CD14-positive monocyte (primary cell): Measurements from ENCODE around the gene BRD8. TPM values are rescaled to one million over a fixed set of nuclear protein-coding genes. Genes with fewer than 3 reads are reported as not detected.

Experiments used
- DNase-seq, 3 donors: peaks; one replicate each; pipeline ENCODE4 v3.0.0-alpha.2; 2011 to 2022
- H2AFZ ChIP-seq: 2 replicates; pipeline ENCODE4 v1.6.0; 2012; ENCODE audit warnings: mild to moderate bottlenecking, low read depth, low read length, inconsistent platforms; ENCODE audit not compliant: insufficient read depth, poor library complexity, severe bottlenecking
- H3K27ac ChIP-seq, 2 donors: 1 replicate in 1 of 2; 2 replicates in 1 of 2; pipeline ENCODE4 v1.5.1; 2012 to 2013; ENCODE audit warnings: low read length in 2 of 2, control low read depth in 1 of 2, inconsistent platforms in 1 of 2, low read depth in 1 of 2, mild to moderate bottlenecking in 1 of 2
- H3K27me3 ChIP-seq, 2 donors: one replicate each; pipeline versions ENCODE4 v1.6.0 to v1.6.1; 2011 to 2013; ENCODE audit warnings: low read length in 2 of 2; ENCODE audit not compliant: control insufficient read depth in 2 of 2, insufficient read depth in 2 of 2
- H3K36me3 ChIP-seq, 2 donors: replicated peaks in 1 of 2; 1 replicate in 1 of 2; 2 replicates in 1 of 2; pipeline versions ENCODE4 v1.5.1 to v1.6.1; 2012 to 2013; ENCODE audit warnings: low read length in 2 of 2, control low read depth in 1 of 2, inconsistent platforms in 1 of 2, mild to moderate bottlenecking in 1 of 2; ENCODE audit not compliant: insufficient read depth in 2 of 2, control insufficient read depth in 1 of 2
- H3K4me1 ChIP-seq, 2 donors: 1 replicate in 1 of 2; 2 replicates in 1 of 2; pipeline versions ENCODE4 v1.5.1 to v1.6.1; 2012 to 2013; ENCODE audit warnings: low read length in 2 of 2, control low read depth in 1 of 2, inconsistent platforms in 1 of 2, mild to moderate bottlenecking in 1 of 2, moderate library complexity in 1 of 2; ENCODE audit not compliant: insufficient read depth in 2 of 2, control insufficient read depth in 1 of 2
- H3K4me2 ChIP-seq: replicated peaks from 2 replicates; pipeline ENCODE3; 2012; ENCODE audit warnings: low read length, moderate library complexity, mild to moderate bottlenecking; ENCODE audit not compliant: poor library complexity, severe bottlenecking; ENCODE audit errors: extremely low read depth
- H3K4me3 ChIP-seq, 3 experiments: fragments of 200-600 bp in 1 of 3; sonication (generic) in 1 of 3; replicated peaks in 1 of 3; 1 replicate in 2 of 3; 2 replicates in 1 of 3; pipeline ENCODE4 v1.5.1; 2011 to 2013; ENCODE audit warnings: low read length in 3 of 3, mild to moderate bottlenecking in 3 of 3, control low read depth in 2 of 3, low read depth in 2 of 3, inconsistent platforms in 1 of 3, moderate library complexity in 1 of 3
- H3K79me2 ChIP-seq: 2 replicates; pipeline ENCODE4 v1.6.0; 2012; ENCODE audit warnings: mild to moderate bottlenecking, control low read depth, inconsistent platforms, low read length, moderate library complexity; ENCODE audit not compliant: insufficient read depth
- H3K9ac ChIP-seq: 2 replicates; pipeline ENCODE4 v1.6.0; 2017; ENCODE audit warnings: low read length, mild to moderate bottlenecking; ENCODE audit not compliant: insufficient read depth, poor library complexity, severe bottlenecking
- H3K9me3 ChIP-seq, 2 donors: replicated peaks in 1 of 2; 1 replicate in 1 of 2; 2 replicates in 1 of 2; pipeline versions ENCODE4 v1.5.1 to v1.6.1; 2012 to 2013; ENCODE audit warnings: low read length in 2 of 2, control low read depth in 1 of 2; ENCODE audit not compliant: control insufficient read depth in 1 of 2, insufficient read depth in 1 of 2
- H4K20me1 ChIP-seq: 2 replicates; pipeline ENCODE4 v1.6.0; 2012; ENCODE audit warnings: mild to moderate bottlenecking, low read length, control low read depth, moderate library complexity; ENCODE audit not compliant: insufficient read depth
- H3K27ac Mint-ChIP-seq, 7 donors: one replicate each; pipeline ENCODE4 v1.8.0; 2020; ENCODE audit warnings: mild to moderate bottlenecking in 7 of 7, mixed read lengths in 7 of 7, moderate library complexity in 6 of 7, inconsistent platforms in 2 of 7
- H3K27me3 Mint-ChIP-seq, 3 donors: one replicate each; pipeline ENCODE4 v1.8.0; 2021 to 2022; ENCODE audit warnings: low read depth in 3 of 3, mild to moderate bottlenecking in 3 of 3, mixed read lengths in 3 of 3, moderate library complexity in 3 of 3, inconsistent platforms in 1 of 3
- H3K36me3 Mint-ChIP-seq, 2 donors: one replicate each; pipeline ENCODE4 v1.8.0; 2020; ENCODE audit warnings: mixed read lengths in 2 of 2, inconsistent platforms in 1 of 2, mild to moderate bottlenecking in 1 of 2
- H3K4me1 Mint-ChIP-seq: one replicate; pipeline ENCODE4 v1.8.0; 2020; ENCODE audit warnings: mild to moderate bottlenecking, mixed read lengths
- H3K4me3 Mint-ChIP-seq, 2 donors: one replicate each; pipeline ENCODE4 v1.8.0; 2020; ENCODE audit warnings: mild to moderate bottlenecking in 2 of 2, mixed read lengths in 2 of 2, moderate library complexity in 1 of 2
- H3K9me3 Mint-ChIP-seq, 7 donors: one replicate each; pipeline ENCODE4 v1.8.0; 2020 to 2022; ENCODE audit warnings: mixed read lengths in 7 of 7, mild to moderate bottlenecking in 6 of 7, moderate library complexity in 6 of 7, inconsistent platforms in 2 of 7
- WGBS: methylation state at CpG from one replicate; pipeline ENCODE4 v1.1.5; 2013; ENCODE audit warnings: missing lambda C conversion rate; ENCODE audit not compliant: insufficient coverage; 5-methylcytosine and 5-hydroxymethylcytosine counted together
- intact Hi-C, 2 donors: fragments of 100-400 bp; cut with micrococcal nuclease; formaldehyde crosslinking; loops; one replicate each; pipeline versions ENCODE4 v1.15.0 to v1.15.1; 2023
- polyA plus RNA-seq, 3 donors: library from polyadenylated mRNA; depleted of rRNA in 1 of 3; unstranded in 2 of 3; stranded (reverse) in 1 of 3; fragments of 300-500 nt in 2 of 3; fragments of >200 nt in 1 of 3; fragmentation: Illumina TruSeq in 2 of 3; gene quantifications; 1 replicate in 2 of 3; 2 replicates in 1 of 3; pipeline ENCODE4 v1.2.3, GENCODE V29; 2012 to 2021
- TF ChIP-seq, protein P1 (sequence below): fragments of 200-600 bp; IDR thresholded peaks from one replicate; pipeline ENCODE4 v1.8.0; 2022; ENCODE audit warnings: antibody characterized with exemption, mild to moderate bottlenecking

The BRD8 gene
- polyA plus RNA-seq, 3 donors: 9.8 to 19.6 (median 17.6) TPM

GRCh38 chr5:138141734-138142133 is 36.7 kb downstream of the BRD8 start:
- Histone ChIP-seq H3K4me1 (peaks cover 9 to 11% of the 10 kb centered on the region in 2 donors), H3K27me3 (peaks cover 32 to 47% of the 10 kb centered on the region in 2 donors), H3K79me2 (no peaks in the 10 kb centered on the region), H3K4me3 (no peak overlapping the region), H3K36me3 (no peaks in the 10 kb centered on the region), H3K9me3 (no peaks in the 10 kb centered on the region), H4K20me1 (no peaks in the 10 kb centered on the region), H2AFZ (no peak overlapping the region), H3K4me2 (no peak overlapping the region), H3K9ac (no peak overlapping the region), H3K27ac (no peak overlapping the region)
- TF ChIP-seq, protein P1, sequence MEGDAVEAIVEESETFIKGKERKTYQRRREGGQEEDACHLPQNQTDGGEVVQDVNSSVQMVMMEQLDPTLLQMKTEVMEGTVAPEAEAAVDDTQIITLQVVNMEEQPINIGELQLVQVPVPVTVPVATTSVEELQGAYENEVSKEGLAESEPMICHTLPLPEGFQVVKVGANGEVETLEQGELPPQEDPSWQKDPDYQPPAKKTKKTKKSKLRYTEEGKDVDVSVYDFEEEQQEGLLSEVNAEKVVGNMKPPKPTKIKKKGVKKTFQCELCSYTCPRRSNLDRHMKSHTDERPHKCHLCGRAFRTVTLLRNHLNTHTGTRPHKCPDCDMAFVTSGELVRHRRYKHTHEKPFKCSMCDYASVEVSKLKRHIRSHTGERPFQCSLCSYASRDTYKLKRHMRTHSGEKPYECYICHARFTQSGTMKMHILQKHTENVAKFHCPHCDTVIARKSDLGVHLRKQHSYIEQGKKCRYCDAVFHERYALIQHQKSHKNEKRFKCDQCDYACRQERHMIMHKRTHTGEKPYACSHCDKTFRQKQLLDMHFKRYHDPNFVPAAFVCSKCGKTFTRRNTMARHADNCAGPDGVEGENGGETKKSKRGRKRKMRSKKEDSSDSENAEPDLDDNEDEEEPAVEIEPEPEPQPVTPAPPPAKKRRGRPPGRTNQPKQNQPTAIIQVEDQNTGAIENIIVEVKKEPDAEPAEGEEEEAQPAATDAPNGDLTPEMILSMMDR: no peak
- peaks cover 8% of the 10 kb centered on the region for H3K4me1 Mint-ChIP-seq
- no peak overlapping the region for H3K4me3 Mint-ChIP-seq
- no peaks in the 10 kb centered on the region for H3K36me3 Mint-ChIP-seq
- no CpG with 5 or more reads among the region's 1 CpG for WGBS
- peaks cover 38 to 53% (median 44%) of the 10 kb centered on the region in 3 donors for H3K27me3 Mint-ChIP-seq
- intact Hi-C loops: no loop called here
- no peak overlapping the region for H3K27ac Mint-ChIP-seq
- H3K9me3 Mint-ChIP-seq: peaks cover 2 to 7% (median 5%) of the 10 kb centered on the region in 7 donors
- DNase-seq: no peak

DNA sequence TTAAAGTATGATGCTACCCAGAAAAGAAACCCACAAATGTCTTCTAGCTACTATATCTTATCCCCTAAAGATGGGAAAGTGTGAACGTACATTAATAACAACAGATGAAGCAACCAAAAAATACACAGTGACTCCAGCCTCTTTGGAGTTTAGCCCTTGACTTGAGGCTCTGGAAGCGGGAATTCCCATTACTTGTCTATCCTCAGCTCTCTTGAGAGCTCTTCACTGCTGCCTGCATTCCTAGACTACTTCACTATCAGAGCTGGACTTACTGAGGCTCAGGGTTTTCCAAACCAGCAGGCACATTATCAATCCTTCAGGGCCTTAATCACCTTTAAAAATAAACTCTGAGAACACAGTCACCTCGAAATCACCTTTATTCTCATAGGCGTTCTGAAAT is 38.2 kb downstream of the BRD8 start:
- H3K9me3 Mint-ChIP-seq: peaks cover 2 to 7% (median 5%) of the 10 kb centered on the region in 7 donors
- no peaks in the 10 kb centered on the region for H3K36me3 Mint-ChIP-seq
- Histone ChIP-seq H3K4me3 (no peak overlapping the region), H3K36me3 (no peaks in the 10 kb centered on the region), H3K27me3 (peaks cover 34 to 47% of the 10 kb centered on the region in 2 donors), H3K79me2 (no peaks in the 10 kb centered on the region), H2AFZ (no peak overlapping the region), H3K9ac (no peak overlapping the region), H3K4me1 (peaks cover 9 to 11% of the 10 kb centered on the region in 2 donors), H3K27ac (no peak overlapping the region), H4K20me1 (no peaks in the 10 kb centered on the region), H3K9me3 (no peaks in the 10 kb centered on the region), H3K4me2 (no peak overlapping the region)
- no peak overlapping the region for H3K27ac Mint-ChIP-seq
- intact Hi-C loops: no loop called here
- peaks cover 12% of the 10 kb centered on the region for H3K4me1 Mint-ChIP-seq
- H3K4me3 Mint-ChIP-seq: peak overlapping the region in 1 of 2 donors; percentile 79
- TF ChIP-seq, protein P1: no peak
- peaks cover 38 to 56% (median 47%) of the 10 kb centered on the region in 3 donors for H3K27me3 Mint-ChIP-seq
- no peak for DNase-seq
- 100% methylated on average over 3 of the region's 4 CpGs for WGBS
